Esophagus squamous epithelium (tissue), 4 donors: ENCODE results near the gene COL15A1.

ENCODE experiments used
- CTCF ChIP-seq, 6 experiments: fragments of 450-650 bp in 4 of 6; fragments of 200-600 bp in 2 of 6; sonication (generic) in 2 of 6; IDR thresholded peaks; one replicate each; pipeline ENCODE4 v1.5.1; 2016 to 2019; ENCODE audit warnings: antibody characterized with exemption in 6 of 6, mild to moderate bottlenecking in 4 of 6, moderate library complexity in 4 of 6
- POLR2A ChIP-seq, 4 donors: fragments of 450-650 bp; IDR thresholded peaks; one replicate each; pipeline ENCODE4 v1.6.1; 2017; ENCODE audit warnings: antibody characterized with exemption in 4 of 4, mild to moderate bottlenecking in 4 of 4, moderate library complexity in 3 of 4

- TF ChIP-seq CTCF (IDR thresholded peaks at IDR 0.05): no peak
- TF ChIP-seq POLR2A (IDR thresholded peaks at IDR 0.05): no peak
Measured at GRCh38 chr9:99103054-99103895, 159.6 kb downstream of the COL15A1 start.
